ENCODE results near the gene GPR61.

GPR61 gene

GRCh38 chr1:109501644-109502363, 37.9 kb upstream of the GPR61 start:
- Histone ChIP-seq H2AFZ (no peak overlapping the region), H3K36me3 (ENCODE audit: control insufficient read depth, insufficient read depth, low read length) (no peaks in the 10 kb centered on the region), H3K9me3 (ENCODE audit: control insufficient read depth, low read length) (no peaks in the 10 kb centered on the region), H3K27me3 (ENCODE audit: control insufficient read depth, insufficient read depth, low read length) (no peaks in the 10 kb centered on the region), H3K4me1 (no peaks in the 10 kb centered on the region), H3K27ac (no peak overlapping the region), H3K4me2 (ENCODE audit: low read length) (no peak overlapping the region), H3K4me3 (ENCODE audit: low read depth, low read length) (no peak overlapping the region), H3K9ac (no peak overlapping the region), H3K79me2 (no peaks in the 10 kb centered on the region)
- TF ChIP-seq CTCF (IDR thresholded peaks at IDR 0.05), result no peak

- Histone ChIP-seq H3K9ac (no peak overlapping the region), H3K4me3 (ENCODE audit: low read depth, low read length) (no peak overlapping the region), H3K27me3 (ENCODE audit: control insufficient read depth, insufficient read depth, low read length) (no peaks in the 10 kb centered on the region), H3K36me3 (ENCODE audit: control insufficient read depth, insufficient read depth, low read length) (no peaks in the 10 kb centered on the region), H3K27ac (no peak overlapping the region), H3K4me2 (ENCODE audit: low read length) (no peak overlapping the region), H3K79me2 (no peaks in the 10 kb centered on the region), H3K9me3 (ENCODE audit: control insufficient read depth, low read length) (no peaks in the 10 kb centered on the region), H3K4me1 (no peaks in the 10 kb centered on the region), H2AFZ (no peak overlapping the region)
- TF ChIP-seq CTCF (IDR thresholded peaks at IDR 0.05), result no peak
Measured at GRCh38 chr1:109502364-109502851, 37.3 kb upstream of the GPR61 start.

GRCh38 chr1:109503935-109504334, 35.7 kb upstream of the GPR61 start:
- Histone ChIP-seq H3K36me3 (ENCODE audit: control insufficient read depth, insufficient read depth, low read length) (no peaks in the 10 kb centered on the region), H3K79me2 (no peaks in the 10 kb centered on the region), H2AFZ (no peak overlapping the region), H3K4me1 (no peaks in the 10 kb centered on the region), H3K4me2 (ENCODE audit: low read length) (no peak overlapping the region), H3K27me3 (ENCODE audit: control insufficient read depth, insufficient read depth, low read length) (no peaks in the 10 kb centered on the region), H3K27ac (no peak overlapping the region), H3K9ac (no peak overlapping the region), H3K9me3 (ENCODE audit: control insufficient read depth, low read length) (no peaks in the 10 kb centered on the region), H3K4me3 (ENCODE audit: low read depth, low read length) (no peak overlapping the region)
- no peak for TF ChIP-seq CTCF (IDR thresholded peaks at IDR 0.05)

GRCh38 chr1:109504974-109505373, 34.7 kb upstream of the GPR61 start:
- H3K27ac ChIP-seq, result no peak overlapping the region
- no peak overlapping the region for H3K9ac ChIP-seq
- no peaks in the 10 kb centered on the region for H3K79me2 ChIP-seq
- H3K4me3 ChIP-seq (ENCODE audit: low read depth, low read length), result no peak overlapping the region
- H3K27me3 ChIP-seq (ENCODE audit: control insufficient read depth, insufficient read depth, low read length), result no peaks in the 10 kb centered on the region
- H3K36me3 ChIP-seq (ENCODE audit: control insufficient read depth, insufficient read depth, low read length), result no peaks in the 10 kb centered on the region
- no peak overlapping the region for H3K4me2 ChIP-seq (ENCODE audit: low read length)
- no peaks in the 10 kb centered on the region for H3K4me1 ChIP-seq
- no peak for TF ChIP-seq CTCF (IDR thresholded peaks at IDR 0.05)
- H3K9me3 ChIP-seq (ENCODE audit: control insufficient read depth, low read length), result no peaks in the 10 kb centered on the region
- no peak overlapping the region for H2AFZ ChIP-seq

Measured in parathyroid adenoma (tissue), 2 donors.